Aorta (tissue), 5 donors: ENCODE data around the gene CAPN11. TPM values are rescaled to one million over a fixed set of nuclear protein-coding genes. Genes with fewer than 3 reads are reported as not detected.

ENCODE experiments used
- ATAC-seq: fragments of 200-7000 bp; cut with Tn5 transposase; one replicate; pipeline ENCODE4 v1.9.1; 2022; ENCODE audit warnings: moderate library complexity; ENCODE audit not compliant: low FRiP score
- DNase-seq, 2 donors: peaks; one replicate each; pipeline ENCODE4 v3.0.0-alpha.2; 2020
- H3K27ac ChIP-seq, 2 donors: one replicate each; pipeline ENCODE4 v1.5.1; 2013; ENCODE audit warnings: low read length in 2 of 2, mild to moderate bottlenecking in 2 of 2, moderate library complexity in 2 of 2, control low read depth in 1 of 2, inconsistent platforms in 1 of 2, low read depth in 1 of 2
- H3K27me3 ChIP-seq, 2 donors: one replicate each; pipeline ENCODE4 v1.6.1; 2013; ENCODE audit warnings: control low read depth in 1 of 2, low read length in 1 of 2, mild to moderate bottlenecking in 1 of 2, moderate library complexity in 1 of 2; ENCODE audit not compliant: insufficient read depth in 2 of 2, control insufficient read depth in 1 of 2
- H3K36me3 ChIP-seq, 2 donors: one replicate each; pipeline ENCODE4 v1.6.1; 2013; ENCODE audit warnings: control low read depth in 1 of 2, low read length in 1 of 2, mild to moderate bottlenecking in 1 of 2; ENCODE audit not compliant: insufficient read depth in 2 of 2, control insufficient read depth in 1 of 2
- H3K4me1 ChIP-seq, 2 donors: one replicate each; pipeline ENCODE4 v1.6.1; 2013; ENCODE audit warnings: low read length in 2 of 2, control low read depth in 1 of 2, mild to moderate bottlenecking in 1 of 2, moderate library complexity in 1 of 2; ENCODE audit not compliant: insufficient read depth in 2 of 2, control insufficient read depth in 1 of 2
- H3K4me3 ChIP-seq, 2 donors: one replicate each; pipeline ENCODE4 v1.5.1; 2013; ENCODE audit warnings: low read length in 2 of 2, control low read depth in 1 of 2, mild to moderate bottlenecking in 1 of 2
- H3K9me3 ChIP-seq: one replicate; pipeline ENCODE4 v1.6.1; 2013; ENCODE audit warnings: mild to moderate bottlenecking, low read length; ENCODE audit not compliant: control insufficient read depth
- whole genome bisulfite sequencing, 2 donors: extraction: QIAGEN DNeasy Blood & Tissue Kit; methylation state at CpG; one replicate each; pipeline ENCODE4 v1.1.7; 2013; 5-methylcytosine and 5-hydroxymethylcytosine counted together
- intact Hi-C, 2 donors: fragments of 100-400 bp; cut with DNase I; formaldehyde crosslinking; loops; one replicate each; pipeline versions ENCODE4 v1.14.2 to v1.15.0; 2022
- polyA plus RNA-seq, 2 donors: library from polyadenylated mRNA; stranded (reverse); fragments of 200-250 nt; gene quantifications; one replicate each; pipeline ENCODE4 v1.2.3, GENCODE V29; 2013
- total RNA-seq, 2 donors: library from RNA; stranded (reverse); fragmentation: NEBNext Ultra II Directional; extraction: Animal tissue kit (Norgen Biotek cat#: 25700); gene quantifications; one replicate each; pipeline ENCODE4 v1.2.1, GENCODE V29; 2021
- donor health status: healthy with polysubstance abuse.
- donor health status: Bipolar disorder and iron deficiency.
- donor health status: DM: no; HTN: no; CAD: no.
- donor health status: DM: no; HTN: no; CAD: no.
- donor health status: DM: yes; HTN: yes; CAD: no.

CAPN11 gene
- total and polyA plus RNA-seq, 4 donors, result 0.46 to 2.2 (median 0.81) TPM; not detected in 1

- WGBS, 2 donors, result 6% methylated on average over 47 to 49 of the region's 49 CpGs
- H3K36me3 ChIP-seq, result no peaks in the 10 kb centered on the region
- H3K4me1 ChIP-seq, result no peaks in the 10 kb centered on the region
- peak; percentile 71 for ATAC-seq
- peak overlapping the region; percentile 95 to 98 for H3K4me3 ChIP-seq
- DNase-seq, result peak; percentile 64 to 84
- no peaks in the 10 kb centered on the region for H3K27me3 ChIP-seq
- H3K27ac ChIP-seq, result no peak overlapping the region
- H3K9me3 ChIP-seq, result no peaks in the 10 kb centered on the region
- intact Hi-C loops, result no loop called here
Measured at GRCh38 chr6:44128020-44128917, 30.4 kb upstream of the CAPN11 start.

- 77 to 81% methylated on average over 2 of the region's 2 CpGs for WGBS, 2 donors
- no peak overlapping the region for H3K27ac ChIP-seq
- no peaks in the 10 kb centered on the region for H3K36me3 ChIP-seq
- intact Hi-C loops, result no loop called here
- no peaks in the 10 kb centered on the region for H3K27me3 ChIP-seq
- ATAC-seq (no peak), DNase-seq (no peak)
- H3K9me3 ChIP-seq, result no peaks in the 10 kb centered on the region
- H3K4me3 ChIP-seq, result no peak overlapping the region
- H3K4me1 ChIP-seq, result no peaks in the 10 kb centered on the region
Measured at GRCh38 chr6:44129841-44130322, 28.7 kb upstream of the CAPN11 start.

- no peaks in the 10 kb centered on the region for H3K4me1 ChIP-seq
- H3K27ac ChIP-seq, result no peak overlapping the region
- no peak for DNase-seq
- intact Hi-C loops, result no loop called here
- ATAC-seq, result no peak
- WGBS, 2 donors, result 73 to 78% methylated on average over 2 of the region's 2 CpGs
- H3K9me3 ChIP-seq, result no peaks in the 10 kb centered on the region
- no peak overlapping the region for H3K4me3 ChIP-seq
- no peaks in the 10 kb centered on the region for H3K27me3 ChIP-seq
- H3K36me3 ChIP-seq, result no peaks in the 10 kb centered on the region
Measured at GRCh38 chr6:44131892-44132291, 26.7 kb upstream of the CAPN11 start.

- H3K4me1 ChIP-seq, result no peaks in the 10 kb centered on the region
- ATAC-seq, result no peak
- no peaks in the 10 kb centered on the region for H3K27me3 ChIP-seq
- no peak for DNase-seq
- 83 to 90% methylated on average over 4 of the region's 4 CpGs for WGBS, 2 donors
- H3K9me3 ChIP-seq, result no peaks in the 10 kb centered on the region
- no peaks in the 10 kb centered on the region for H3K36me3 ChIP-seq
- H3K27ac ChIP-seq, result no peak overlapping the region
- no peak overlapping the region for H3K4me3 ChIP-seq
- intact Hi-C loops, result no loop called here
Measured at GRCh38 chr6:44132476-44132875, 26.1 kb upstream of the CAPN11 start.

- 27 to 32% methylated on average over 9 of the region's 9 CpGs for WGBS, 2 donors
- no peak overlapping the region for H3K27ac ChIP-seq
- no peak overlapping the region for H3K4me3 ChIP-seq
- no peaks in the 10 kb centered on the region for H3K27me3 ChIP-seq
- ATAC-seq, result peak; percentile 74
- no peaks in the 10 kb centered on the region for H3K36me3 ChIP-seq
- peak in 1 of 2 donors; percentile 60 for DNase-seq
- intact Hi-C loops, result no loop called here
- no peaks in the 10 kb centered on the region for H3K4me1 ChIP-seq
- no peaks in the 10 kb centered on the region for H3K9me3 ChIP-seq
Measured at GRCh38 chr6:44133003-44133931, 25.4 kb upstream of the CAPN11 start.

- no peaks in the 10 kb centered on the region for H3K9me3 ChIP-seq
- ATAC-seq (no peak), DNase-seq (no peak)
- H3K36me3 ChIP-seq, result no peaks in the 10 kb centered on the region
- H3K27me3 ChIP-seq, result no peaks in the 10 kb centered on the region
- WGBS, 2 donors, result 85 to 87% methylated on average over 12 of the region's 12 CpGs
- no peak overlapping the region for H3K4me3 ChIP-seq
- intact Hi-C loops, result no loop called here
- H3K27ac ChIP-seq, result no peak overlapping the region
- no peaks in the 10 kb centered on the region for H3K4me1 ChIP-seq
Measured at GRCh38 chr6:44133981-44134711, 24.5 kb upstream of the CAPN11 start.

GRCh38 chr6:44135173-44135758, 23.4 kb upstream of the CAPN11 start:
- Histone ChIP-seq H3K36me3 (peaks cover 0 to 1% of the 10 kb centered on the region in 2 donors), H3K4me3 (no peak overlapping the region), H3K27me3 (no peaks in the 10 kb centered on the region), H3K4me1 (no peaks in the 10 kb centered on the region), H3K9me3 (no peaks in the 10 kb centered on the region), H3K27ac (no peak overlapping the region)
- intact Hi-C loops, result no loop called here
- no peak for DNase-seq
- ATAC-seq, result no peak
- WGBS, 2 donors, result 89 to 92% methylated on average over 9 to 10 of the region's 10 CpGs

GRCh38 chr6:44135875-44136274, 22.7 kb upstream of the CAPN11 start:
- ATAC-seq (no peak), DNase-seq (no peak)
- Histone ChIP-seq H3K9me3 (no peaks in the 10 kb centered on the region), H3K27ac (no peak overlapping the region), H3K4me1 (no peaks in the 10 kb centered on the region), H3K27me3 (no peaks in the 10 kb centered on the region), H3K4me3 (no peak overlapping the region), H3K36me3 (peaks cover 0 to 1% of the 10 kb centered on the region in 2 donors)
- 89% methylated on average over 7 of the region's 7 CpGs for WGBS, 2 donors
- intact Hi-C loops, result no loop called here
